ENCODE data around the gene GPR135. TPM values are rescaled to one million over a fixed set of nuclear protein-coding genes. Genes with fewer than 3 reads are reported as not detected.

GPR135 gene
- total RNA-seq, 1 experiment from 2014 or later: 3.9 TPM

- Histone ChIP-seq H3K36me3 (ENCODE audit: control insufficient read depth in 1 of 2, insufficient read depth in 2 of 2, low read length in 2 of 2) (peaks cover 0 to 12% of the 10 kb centered on the region in 2 experiments; a peak in 1 of 4 replicates), H3K9me3 (ENCODE audit: control insufficient read depth in 1 of 2, insufficient read depth in 1 of 2, low read depth in 1 of 2, low read length in 2 of 2) (no peaks in the 10 kb centered on the region), H3K9ac (ENCODE audit: low read length) (no peak overlapping the region), H3K79me2 (ENCODE audit: insufficient read depth, low read length) (no peaks in the 10 kb centered on the region), H3K4me3 (replicated peaks in 1 of 2; ENCODE audit: low read depth in 1 of 2, low read length in 2 of 2) (no peak overlapping the region), H3K4me1 (ENCODE audit: control insufficient read depth in 1 of 2, insufficient read depth in 2 of 2, low read length in 2 of 2) (no peaks in the 10 kb centered on the region), H3K27me3 (ENCODE audit: insufficient read depth, low read length) (no peaks in the 10 kb centered on the region), H2AFZ (ENCODE audit: low read depth, low read length, poor library complexity, severe bottlenecking) (no peak overlapping the region), H3K27ac (ENCODE audit: low read depth, low read length) (no peak overlapping the region), H3K4me2 (ENCODE audit: low read length) (no peak overlapping the region), H4K20me1 (ENCODE audit: insufficient read depth) (no peaks in the 10 kb centered on the region), H3K9me2 (ENCODE audit: insufficient read depth) (no peaks in the 10 kb centered on the region)
- no peak for ATAC-seq
- BruUV-seq (replicated peaks): no TSS peak
- TF ChIP-seq EGR1 (IDR thresholded peaks at IDR 0.05; ENCODE audit: low read depth) (no peak), YY1 (IDR thresholded peaks at IDR 0.05; ENCODE audit: extremely low read depth, insufficient replicate concordance, low read depth, low read length) (no peak), FOSL1 (IDR thresholded peaks at IDR 0.05; ENCODE audit: low read depth) (no peak), CBX3 (IDR thresholded peaks at IDR 0.05; ENCODE audit: low read depth) (no peak), SRF (IDR thresholded peaks at IDR 0.05; ENCODE audit: low read depth) (no peak), POLR2AphosphoS5 (IDR thresholded peaks at IDR 0.05; ENCODE audit: low read depth, low read length) (no peak), TCF7L2 (IDR thresholded peaks at IDR 0.05; ENCODE audit: borderline replicate concordance, extremely low read depth, insufficient read depth, insufficient read length) (no peak), EZH2phosphoT487 (IDR thresholded peaks at IDR 0.05; ENCODE audit: borderline replicate concordance) (no peak), POLR2A (IDR thresholded peaks at IDR 0.05; ENCODE audit: borderline replicate concordance, extremely low read depth, insufficient read depth, insufficient read length) (no peak), CEBPB (IDR thresholded peaks at IDR 0.05; ENCODE audit: low read depth) (no peak)
- TF ChIP-seq, protein P1, sequence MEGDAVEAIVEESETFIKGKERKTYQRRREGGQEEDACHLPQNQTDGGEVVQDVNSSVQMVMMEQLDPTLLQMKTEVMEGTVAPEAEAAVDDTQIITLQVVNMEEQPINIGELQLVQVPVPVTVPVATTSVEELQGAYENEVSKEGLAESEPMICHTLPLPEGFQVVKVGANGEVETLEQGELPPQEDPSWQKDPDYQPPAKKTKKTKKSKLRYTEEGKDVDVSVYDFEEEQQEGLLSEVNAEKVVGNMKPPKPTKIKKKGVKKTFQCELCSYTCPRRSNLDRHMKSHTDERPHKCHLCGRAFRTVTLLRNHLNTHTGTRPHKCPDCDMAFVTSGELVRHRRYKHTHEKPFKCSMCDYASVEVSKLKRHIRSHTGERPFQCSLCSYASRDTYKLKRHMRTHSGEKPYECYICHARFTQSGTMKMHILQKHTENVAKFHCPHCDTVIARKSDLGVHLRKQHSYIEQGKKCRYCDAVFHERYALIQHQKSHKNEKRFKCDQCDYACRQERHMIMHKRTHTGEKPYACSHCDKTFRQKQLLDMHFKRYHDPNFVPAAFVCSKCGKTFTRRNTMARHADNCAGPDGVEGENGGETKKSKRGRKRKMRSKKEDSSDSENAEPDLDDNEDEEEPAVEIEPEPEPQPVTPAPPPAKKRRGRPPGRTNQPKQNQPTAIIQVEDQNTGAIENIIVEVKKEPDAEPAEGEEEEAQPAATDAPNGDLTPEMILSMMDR (IDR thresholded peaks at IDR 0.05 in 2 of 3, conservative IDR thresholded peaks at IDR 0.05 in 1 of 3; ENCODE audit: borderline replicate concordance in 1 of 3, insufficient read depth in 1 of 3, low read depth in 2 of 3, low read length in 2 of 3): no peak
- TF ChIP-seq, protein P2, sequence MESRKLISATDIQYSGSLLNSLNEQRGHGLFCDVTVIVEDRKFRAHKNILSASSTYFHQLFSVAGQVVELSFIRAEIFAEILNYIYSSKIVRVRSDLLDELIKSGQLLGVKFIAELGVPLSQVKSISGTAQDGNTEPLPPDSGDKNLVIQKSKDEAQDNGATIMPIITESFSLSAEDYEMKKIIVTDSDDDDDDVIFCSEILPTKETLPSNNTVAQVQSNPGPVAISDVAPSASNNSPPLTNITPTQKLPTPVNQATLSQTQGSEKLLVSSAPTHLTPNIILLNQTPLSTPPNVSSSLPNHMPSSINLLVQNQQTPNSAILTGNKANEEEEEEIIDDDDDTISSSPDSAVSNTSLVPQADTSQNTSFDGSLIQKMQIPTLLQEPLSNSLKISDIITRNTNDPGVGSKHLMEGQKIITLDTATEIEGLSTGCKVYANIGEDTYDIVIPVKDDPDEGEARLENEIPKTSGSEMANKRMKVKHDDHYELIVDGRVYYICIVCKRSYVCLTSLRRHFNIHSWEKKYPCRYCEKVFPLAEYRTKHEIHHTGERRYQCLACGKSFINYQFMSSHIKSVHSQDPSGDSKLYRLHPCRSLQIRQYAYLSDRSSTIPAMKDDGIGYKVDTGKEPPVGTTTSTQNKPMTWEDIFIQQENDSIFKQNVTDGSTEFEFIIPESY (IDR thresholded peaks at IDR 0.05; ENCODE audit: extremely low read depth, insufficient replicate concordance, low read length): no peak
- TF ChIP-seq, protein P3, sequence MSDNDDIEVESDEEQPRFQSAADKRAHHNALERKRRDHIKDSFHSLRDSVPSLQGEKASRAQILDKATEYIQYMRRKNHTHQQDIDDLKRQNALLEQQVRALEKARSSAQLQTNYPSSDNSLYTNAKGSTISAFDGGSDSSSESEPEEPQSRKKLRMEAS (IDR thresholded peaks at IDR 0.05): no peak
- TF ChIP-seq, protein P4, sequence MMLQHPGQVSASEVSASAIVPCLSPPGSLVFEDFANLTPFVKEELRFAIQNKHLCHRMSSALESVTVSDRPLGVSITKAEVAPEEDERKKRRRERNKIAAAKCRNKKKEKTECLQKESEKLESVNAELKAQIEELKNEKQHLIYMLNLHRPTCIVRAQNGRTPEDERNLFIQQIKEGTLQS (IDR thresholded peaks at IDR 0.05): no peak
- ChIA-PET RAD21 (ENCODE audit: low non-redundant PET in 1 of 2, low total read pairs in 2 of 2, uncharacterized antibody in 2 of 2, unreplicated experiment in 2 of 2) (no interaction called here), POLR2A (no interaction called here), CTCF (interaction anchor here (1.6 kb wide), 1 partner anchor 325 kb away, joined by 4 read pairs; no protein-coding TSS in a partner anchor)
- intact Hi-C loops (cut with micrococcal nuclease): no loop called here
- DNase-seq (ENCODE audit: low read depth, low spot score): no peak
Measured at GRCh38 chr14:59451849-59452248, 13.3 kb downstream of the GPR135 start.
